ENCODE measurements around the gene FRY. TPM values are rescaled to one million over a fixed set of nuclear protein-coding genes. Genes with fewer than 3 reads are reported as not detected.

Gene FRY
- total and polyA plus RNA-seq, 2 of the 13 experiments (the other 11 are each of a cell fraction or from before 2014, with no cell fraction given) = 8.2 to 13.1 TPM

DNA sequence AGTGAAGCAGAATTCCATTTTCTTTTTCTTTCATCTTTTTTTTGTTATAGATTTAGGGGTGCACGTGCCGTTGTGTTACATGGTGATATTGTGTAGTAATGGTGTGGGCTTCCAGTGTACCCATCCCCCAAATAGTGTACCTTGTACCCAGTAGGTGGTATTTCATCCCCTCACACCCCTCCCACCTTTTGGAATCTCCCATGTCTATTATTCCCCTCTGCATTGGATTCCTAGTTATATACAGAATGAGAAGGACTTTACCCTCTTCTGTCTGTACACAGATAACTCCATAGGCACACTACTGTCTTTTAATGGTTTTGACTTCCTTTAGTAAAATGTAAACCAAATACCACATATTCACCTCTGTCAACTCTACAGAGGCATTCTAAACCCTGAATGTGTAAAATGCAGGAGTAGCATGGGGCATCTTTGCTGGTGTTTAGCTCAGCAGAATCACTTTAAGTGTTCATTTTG is 28.0 kb downstream of the FRY start (continued):
- TF ChIP-seq, protein P1, sequence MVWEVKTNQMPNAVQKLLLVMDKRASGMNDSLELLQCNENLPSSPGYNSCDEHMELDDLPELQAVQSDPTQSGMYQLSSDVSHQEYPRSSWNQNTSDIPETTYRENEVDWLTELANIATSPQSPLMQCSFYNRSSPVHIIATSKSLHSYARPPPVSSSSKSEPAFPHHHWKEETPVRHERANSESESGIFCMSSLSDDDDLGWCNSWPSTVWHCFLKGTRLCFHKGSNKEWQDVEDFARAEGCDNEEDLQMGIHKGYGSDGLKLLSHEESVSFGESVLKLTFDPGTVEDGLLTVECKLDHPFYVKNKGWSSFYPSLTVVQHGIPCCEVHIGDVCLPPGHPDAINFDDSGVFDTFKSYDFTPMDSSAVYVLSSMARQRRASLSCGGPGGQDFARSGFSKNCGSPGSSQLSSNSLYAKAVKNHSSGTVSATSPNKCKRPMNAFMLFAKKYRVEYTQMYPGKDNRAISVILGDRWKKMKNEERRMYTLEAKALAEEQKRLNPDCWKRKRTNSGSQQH (CRISPR knock-in tag; IDR thresholded peaks at IDR 0.05; ENCODE audit: low read depth) = 0 out of 2 replicates have a peak, but pooled peaks have one; percentile 39
- TF ChIP-seq SIX4 (CRISPR knock-in tag; IDR thresholded peaks at IDR 0.05) = peak; percentile 58; the same call in 1 of the 2 replicates
- TF ChIP-seq, protein P2, sequence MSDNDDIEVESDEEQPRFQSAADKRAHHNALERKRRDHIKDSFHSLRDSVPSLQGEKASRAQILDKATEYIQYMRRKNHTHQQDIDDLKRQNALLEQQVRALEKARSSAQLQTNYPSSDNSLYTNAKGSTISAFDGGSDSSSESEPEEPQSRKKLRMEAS (IDR thresholded peaks at IDR 0.05) = peak; percentile 21; the same call in 1 of the 2 replicates
- no peak for TF ChIP-seq ZNF354B (CRISPR knock-in tag; IDR thresholded peaks at IDR 0.05)
- TF ChIP-seq NR2F6 (IDR thresholded peaks at IDR 0.05) = peak; percentile 49; the same call in 1 of the 2 replicates
- peak; percentile 62 for TF ChIP-seq NR2F6 (CRISPR knock-in tag; IDR thresholded peaks at IDR 0.05)
- no peak for TF ChIP-seq PCBP1 (IDR thresholded peaks at IDR 0.05; ENCODE audit: borderline replicate concordance, low read depth, low read length)
- TF ChIP-seq ASH2L (IDR thresholded peaks at IDR 0.05; ENCODE audit: insufficient read length, low read depth, low read length) = peak; percentile 88
- TF ChIP-seq GATAD2A (CRISPR knock-in tag; IDR thresholded peaks at IDR 0.05) = peak; percentile 88
- TF ChIP-seq ZNF674 (CRISPR knock-in tag; IDR thresholded peaks at IDR 0.05; ENCODE audit: low read depth) = no peak
- peak; percentile 47; the same call in 1 of the 2 replicates for TF ChIP-seq ZNF205 (CRISPR knock-in tag; IDR thresholded peaks at IDR 0.05)
- no peak for TF ChIP-seq SOX6 (IDR thresholded peaks at IDR 0.05)
- peak; percentile 94 for TF ChIP-seq SOX6 (CRISPR knock-in tag; IDR thresholded peaks at IDR 0.05)
- no peak for TF ChIP-seq ZNF75D (CRISPR knock-in tag; IDR thresholded peaks at IDR 0.05; ENCODE audit: borderline replicate concordance)
- no peak for TF ChIP-seq ZNF282 (IDR thresholded peaks at IDR 0.05; ENCODE audit: partially characterized antibody)
- no peak for TF ChIP-seq ZNF761 (CRISPR knock-in tag; conservative IDR thresholded peaks at IDR 0.05)
- peak; percentile 32 for TF ChIP-seq RBFOX2 (IDR thresholded peaks at IDR 0.05; ENCODE audit: low read depth, low read length)
- TF ChIP-seq TBX2 (CRISPR knock-in tag; IDR thresholded peaks at IDR 0.05; ENCODE audit: borderline replicate concordance) = peak; percentile 83; the same call in 1 of the 2 replicates
- TF ChIP-seq HIVEP1 (CRISPR knock-in tag; IDR thresholded peaks at IDR 0.05) = no peak
- TF ChIP-seq KDM6A (CRISPR knock-in tag; IDR thresholded peaks at IDR 0.05; ENCODE audit: low read depth) = peak; percentile 88; the same call in 1 of the 2 replicates
- peak; percentile 76 for TF ChIP-seq HMG20A (CRISPR knock-in tag; IDR thresholded peaks at IDR 0.05; ENCODE audit: borderline replicate concordance)
- TF ChIP-seq SKI (IDR thresholded peaks at IDR 0.05; ENCODE audit: partially characterized antibody) = no peak
- peak; percentile 92 for TF ChIP-seq BHLHE40 (IDR thresholded peaks at IDR 0.05; ENCODE audit: low read length)
- TF ChIP-seq YEATS4 (CRISPR knock-in tag; IDR thresholded peaks at IDR 0.05; ENCODE audit: borderline replicate concordance) = no peak
- TF ChIP-seq, protein P3, sequence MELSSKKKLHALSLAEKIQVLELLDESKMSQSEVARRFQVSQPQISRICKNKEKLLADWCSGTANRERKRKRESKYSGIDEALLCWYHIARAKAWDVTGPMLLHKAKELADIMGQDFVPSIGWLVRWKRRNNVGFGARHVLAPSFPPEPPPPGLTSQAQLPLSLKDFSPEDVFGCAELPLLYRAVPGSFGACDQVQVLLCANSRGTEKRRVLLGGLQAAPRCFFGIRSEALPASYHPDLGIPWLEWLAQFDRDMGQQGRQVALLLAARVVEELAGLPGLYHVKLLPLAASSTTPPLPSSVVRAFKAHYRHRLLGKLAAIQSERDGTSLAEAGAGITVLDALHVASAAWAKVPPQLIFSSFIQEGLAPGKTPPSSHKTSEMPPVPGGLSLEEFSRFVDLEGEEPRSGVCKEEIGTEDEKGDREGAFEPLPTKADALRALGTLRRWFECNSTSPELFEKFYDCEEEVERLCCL (CRISPR knock-in tag; IDR thresholded peaks at IDR 0.05; ENCODE audit: borderline replicate concordance) = no peak
- TF ChIP-seq KLF16 (CRISPR knock-in tag; IDR thresholded peaks at IDR 0.05) = no peak; a peak in 1 of 4 replicates
- TF ChIP-seq KAT8 (CRISPR knock-in tag; IDR thresholded peaks at IDR 0.05) = peak; percentile 76
- TF ChIP-seq, protein P4, sequence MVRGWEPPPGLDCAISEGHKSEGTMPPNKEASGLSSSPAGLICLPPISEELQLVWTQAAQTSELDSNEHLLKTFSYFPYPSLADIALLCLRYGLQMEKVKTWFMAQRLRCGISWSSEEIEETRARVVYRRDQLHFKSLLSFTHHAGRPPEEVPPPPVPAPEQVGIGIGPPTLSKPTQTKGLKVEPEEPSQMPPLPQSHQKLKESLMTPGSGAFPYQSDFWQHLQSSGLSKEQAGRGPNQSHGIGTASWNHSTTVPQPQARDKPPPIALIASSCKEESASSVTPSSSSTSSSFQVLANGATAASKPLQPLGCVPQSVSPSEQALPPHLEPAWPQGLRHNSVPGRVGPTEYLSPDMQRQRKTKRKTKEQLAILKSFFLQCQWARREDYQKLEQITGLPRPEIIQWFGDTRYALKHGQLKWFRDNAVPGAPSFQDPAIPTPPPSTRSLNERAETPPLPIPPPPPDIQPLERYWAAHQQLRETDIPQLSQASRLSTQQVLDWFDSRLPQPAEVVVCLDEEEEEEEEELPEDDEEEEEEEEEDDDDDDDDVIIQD (CRISPR knock-in tag; IDR thresholded peaks at IDR 0.05; ENCODE audit: low read depth) = peak; percentile 91; the same call in 1 of the 2 replicates
- no peak for TF ChIP-seq TEAD2 (CRISPR knock-in tag; IDR thresholded peaks at IDR 0.05)
- TF ChIP-seq ZBTB1 (CRISPR knock-in tag; IDR thresholded peaks at IDR 0.05; ENCODE audit: borderline replicate concordance) = no peak
- TF ChIP-seq TBX3 (IDR thresholded peaks at IDR 0.05; ENCODE audit: borderline replicate concordance) = peak; percentile 73; the same call in 1 of the 2 replicates

Data from HepG2 (cell line).